ACC112 (cell line): ENCODE results near the gene HNRNPF.
"Not testable (repeated sequence)": the region's sequence is repeated elsewhere in the genome, so short reads cannot be mapped to it uniquely, and the experiment has no call there.

Source experiments
- H2AFZ ChIP-seq: fragments of 200-600 bp; sonication (generic); one replicate; pipeline ENCODE4 v1.6.0; 2017; ENCODE audit warnings: antibody characterized with exemption, low read length; ENCODE audit not compliant: unreplicated experiment
- H3K27ac ChIP-seq: fragments of 200-600 bp; sonication (generic); 2 replicates; pipeline ENCODE4 v1.5.1; 2014; ENCODE audit warnings: low read depth, mild to moderate bottlenecking, antibody characterized with exemption, low read length, moderate library complexity
- H3K27me3 ChIP-seq: fragments of 200-600 bp; sonication (generic); 2 replicates; pipeline ENCODE4 v1.6.1; 2014; ENCODE audit warnings: mild to moderate bottlenecking, antibody characterized with exemption, low read length, moderate library complexity, mixed read lengths; ENCODE audit not compliant: insufficient read depth
- H3K36me3 ChIP-seq: fragments of 200-600 bp; sonication (generic); 2 replicates; pipeline ENCODE4 v1.6.1; 2016; ENCODE audit warnings: mild to moderate bottlenecking, antibody characterized with exemption, low read length, moderate library complexity, mixed read lengths; ENCODE audit not compliant: insufficient read depth
- H3K4me1 ChIP-seq: fragments of 200-600 bp; sonication (generic); one replicate; pipeline ENCODE4 v1.6.1; 2016; ENCODE audit warnings: low read length, mixed read lengths; ENCODE audit not compliant: insufficient read depth, unreplicated experiment, control insufficient read depth
- H3K4me3 ChIP-seq: fragments of 200-600 bp; sonication (generic); 2 replicates; pipeline ENCODE4 v1.5.1; 2014; ENCODE audit warnings: mild to moderate bottlenecking, low read depth, low read length
- H3K79me2 ChIP-seq: fragments of 200-600 bp; sonication (generic); one replicate; pipeline ENCODE4 v1.6.0; 2016; ENCODE audit warnings: low read length; ENCODE audit not compliant: control insufficient read depth, unreplicated experiment, insufficient read depth

The HNRNPF gene

GRCh38 chr10:43344051-43344450 is 64.9 kb downstream of the HNRNPF start:
- Histone ChIP-seq H3K36me3 (no peaks in the 10 kb centered on the region), H3K4me3 (no peak overlapping the region), H3K27me3 (peaks cover 9% of the 10 kb centered on the region; the same call in 1 of the 2 replicates), H3K79me2 (no peaks in the 10 kb centered on the region), H3K4me1 (no peaks in the 10 kb centered on the region), H2AFZ (no peak overlapping the region), H3K27ac (no peak overlapping the region)

- no peaks in the 10 kb centered on the region for H3K36me3 ChIP-seq
- no peak overlapping the region for H3K27ac ChIP-seq
- H2AFZ ChIP-seq = no peak overlapping the region
- no peak overlapping the region for H3K4me3 ChIP-seq
- no peaks in the 10 kb centered on the region for H3K4me1 ChIP-seq
- peaks cover 15% of the 10 kb centered on the region; the same call in 1 of the 2 replicates for H3K27me3 ChIP-seq
- H3K79me2 ChIP-seq = no peaks in the 10 kb centered on the region
Measured at GRCh38 chr10:43343126-43343525, 65.9 kb downstream of the HNRNPF start.

- Histone ChIP-seq H3K27ac (no peak overlapping the region), H3K4me3 (no peak overlapping the region), H3K36me3 (no peaks in the 10 kb centered on the region), H3K4me1 (no peaks in the 10 kb centered on the region), H2AFZ (no peak overlapping the region), H3K79me2 (no peaks in the 10 kb centered on the region), H3K27me3 (peaks cover 16% of the 10 kb centered on the region; the same call in 1 of the 2 replicates)
Measured at GRCh38 chr10:43342279-43343125, 66.5 kb downstream of the HNRNPF start.

- Histone ChIP-seq H3K4me1 (no peaks in the 10 kb centered on the region), H3K27me3 (peaks cover 16% of the 10 kb centered on the region; the same call in 1 of the 2 replicates), H2AFZ (no peak overlapping the region), H3K79me2 (no peaks in the 10 kb centered on the region), H3K4me3 (no peak overlapping the region), H3K27ac (no peak overlapping the region), H3K36me3 (no peaks in the 10 kb centered on the region)
Measured at GRCh38 chr10:43341450-43341849, 67.5 kb downstream of the HNRNPF start.

GRCh38 chr10:43340619-43341018 is 68.4 kb downstream of the HNRNPF start:
- Histone ChIP-seq H3K27ac (no peak overlapping the region), H2AFZ (no peak overlapping the region), H3K4me1 (no peaks in the 10 kb centered on the region), H3K36me3 (no peaks in the 10 kb centered on the region), H3K4me3 (no peak overlapping the region), H3K27me3 (peaks cover 18% of the 10 kb centered on the region; the same call in 1 of the 2 replicates), H3K79me2 (no peaks in the 10 kb centered on the region)

- Histone ChIP-seq H2AFZ (no peak overlapping the region), H3K27me3 (peaks cover 19% of the 10 kb centered on the region; the same call in 1 of the 2 replicates)
Measured at GRCh38 chr10:43340101-43340500, 68.9 kb downstream of the HNRNPF start.

GRCh38 chr10:43339136-43339535 is 69.8 kb downstream of the HNRNPF start:
- Histone ChIP-seq H3K27me3 (peaks cover 19% of the 10 kb centered on the region; the same call in 1 of the 2 replicates), H3K4me3 (no peak overlapping the region), H3K79me2 (no peaks in the 10 kb centered on the region), H3K36me3 (no peaks in the 10 kb centered on the region), H2AFZ (no peak overlapping the region), H3K27ac (no peak overlapping the region), H3K4me1 (no peaks in the 10 kb centered on the region)

More at GRCh38 chr10:43340101-43340500, 68.9 kb downstream of the HNRNPF start:
- H3K4me3 ChIP-seq = no peak overlapping the region
- H3K79me2 ChIP-seq = no peaks in the 10 kb centered on the region
- no peaks in the 10 kb centered on the region for H3K4me1 ChIP-seq
- H3K27ac ChIP-seq = no peak overlapping the region
- no peaks in the 10 kb centered on the region for H3K36me3 ChIP-seq

GRCh38 chr10:43338117-43338516 is 70.9 kb downstream of the HNRNPF start:
- no peak overlapping the region for H2AFZ ChIP-seq
- no peak overlapping the region for H3K27ac ChIP-seq

GRCh38 chr10:43337536-43337935 is 71.5 kb downstream of the HNRNPF start:
- H3K4me3 ChIP-seq, H3K79me2 ChIP-seq, H3K4me1 ChIP-seq, H2AFZ ChIP-seq, H3K36me3 ChIP-seq, H3K27ac ChIP-seq: not testable (repeated sequence)
- peaks cover 24% of the 10 kb centered on the region; the same call in 1 of the 2 replicates for H3K27me3 ChIP-seq

More at GRCh38 chr10:43338117-43338516, 70.9 kb downstream of the HNRNPF start:
- Histone ChIP-seq H3K27me3 (peaks cover 19% of the 10 kb centered on the region; the same call in 1 of the 2 replicates), H3K79me2 (no peaks in the 10 kb centered on the region), H3K4me3 (no peak overlapping the region), H3K36me3 (no peaks in the 10 kb centered on the region), H3K4me1 (no peaks in the 10 kb centered on the region)

- Histone ChIP-seq H3K36me3 (no peaks in the 10 kb centered on the region), H2AFZ (no peak overlapping the region), H3K4me1 (no peaks in the 10 kb centered on the region), H3K27me3 (peaks cover 24% of the 10 kb centered on the region; the same call in 1 of the 2 replicates), H3K4me3 (no peak overlapping the region), H3K27ac (no peak overlapping the region), H3K79me2 (no peaks in the 10 kb centered on the region)
Measured at GRCh38 chr10:43336641-43337318, 72.2 kb downstream of the HNRNPF start.
